HUDEP-2 (cell line): Measurements from ENCODE around the gene ZNF423.
A peak's percentile ranks its signal among the peaks of the same experiment; 100 is the strongest.

Experiments used
- DNase-seq, 76 experiments: peaks; one replicate each; lab custom pipeline; 2025; ENCODE audit not compliant: unreplicated experiment in 76 of 76; lab: John Stamatoyannopoulos, UW

The ZNF423 gene

DNA sequence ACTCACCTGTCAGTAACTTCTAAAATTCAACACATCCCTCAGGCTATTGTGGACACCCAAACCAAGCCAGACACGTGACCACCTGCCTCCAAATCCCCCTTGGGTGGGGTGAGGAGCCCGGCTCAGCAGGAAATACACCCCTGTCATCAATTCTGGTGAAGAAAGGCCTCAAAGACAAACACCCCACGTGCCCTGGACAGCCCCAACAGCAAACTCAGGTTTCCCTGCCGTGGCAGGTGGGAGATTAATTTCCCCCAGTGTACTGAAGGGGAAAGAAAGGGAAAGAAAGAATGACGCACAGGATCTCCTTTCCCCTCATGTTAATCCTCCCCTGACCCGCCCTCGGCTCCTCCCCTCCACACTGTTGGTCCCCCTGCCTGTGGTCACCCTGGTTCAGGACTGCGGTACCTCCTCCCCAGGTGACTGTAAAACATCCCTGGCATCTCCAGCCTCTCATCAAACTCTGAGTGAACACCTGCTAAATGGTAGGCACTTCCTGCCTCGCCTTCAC is 98.3 kb downstream of the ZNF423 start:
- no peak for DNase-seq

DNA sequence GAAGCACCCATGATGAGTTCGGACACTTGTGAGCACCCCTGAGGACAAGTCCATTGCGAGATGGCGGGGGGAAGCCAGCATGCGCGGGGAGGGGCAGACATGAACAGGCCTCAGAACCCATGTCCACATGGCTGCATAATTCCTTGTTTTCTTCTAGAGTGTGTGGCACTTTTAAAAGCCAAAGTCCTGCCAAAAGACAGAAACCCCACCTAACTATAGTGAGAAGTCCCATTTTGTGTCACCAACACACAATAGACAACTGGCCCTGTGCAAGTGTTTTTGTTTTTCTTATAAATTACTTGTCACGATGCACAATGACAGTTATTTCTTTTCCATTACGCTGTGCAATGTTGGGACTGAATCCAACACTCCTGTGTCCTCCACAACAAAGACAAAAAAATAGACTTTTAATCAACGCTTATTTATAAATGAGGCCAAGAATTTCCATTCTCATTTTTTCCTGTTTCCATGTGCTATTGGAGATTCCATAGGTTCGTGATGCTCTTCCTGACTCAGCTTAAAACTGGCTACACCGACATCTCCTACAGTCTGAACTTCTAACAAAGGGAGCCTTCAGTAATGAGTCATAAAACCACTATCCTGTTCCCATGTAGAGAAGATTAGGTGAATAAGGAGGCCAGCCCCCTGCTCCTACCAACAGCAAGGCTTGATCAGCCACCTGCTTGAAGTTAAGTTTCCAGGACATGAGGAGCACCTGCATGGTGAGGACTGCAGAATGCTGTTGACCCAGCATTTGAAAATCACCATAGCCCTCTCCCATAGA is 98.9 kb downstream of the ZNF423 start:
- DNase-seq: no peak

DNA sequence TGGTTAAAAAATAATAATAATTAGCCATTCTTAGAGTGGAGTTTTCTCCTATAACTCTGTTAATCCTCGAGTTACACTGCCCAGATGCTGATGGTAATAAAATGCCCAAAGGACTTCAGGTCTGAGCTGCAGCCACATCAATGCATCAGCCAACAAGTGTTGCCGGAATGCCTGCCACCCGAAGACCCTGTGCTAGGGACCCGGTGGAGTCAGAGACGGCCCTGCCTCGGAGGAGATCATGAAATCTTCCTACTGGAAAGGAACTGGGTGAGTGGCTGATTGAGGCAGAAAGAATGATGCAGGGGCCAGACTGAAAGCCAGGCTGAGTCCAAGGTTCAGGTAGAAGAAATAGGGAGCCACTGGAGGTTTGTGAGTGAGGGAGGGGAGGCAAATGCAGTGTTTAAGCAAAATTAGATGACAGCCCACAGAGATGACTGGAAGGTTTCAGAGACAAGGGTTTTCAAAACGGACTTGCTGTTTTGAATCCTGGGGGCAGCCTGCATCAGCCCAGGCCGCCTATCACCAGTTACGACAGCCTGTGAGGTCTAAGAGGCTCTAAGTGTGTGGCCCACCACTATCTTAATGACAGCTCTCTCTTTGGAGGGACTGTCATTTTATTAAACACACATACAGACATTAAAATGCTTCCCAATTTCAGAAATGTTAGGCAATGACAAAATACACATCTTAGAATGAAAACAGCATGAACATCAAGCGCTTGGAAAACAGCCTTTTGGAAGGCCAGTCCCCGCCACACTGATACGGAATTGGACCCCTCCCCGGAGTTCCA is 100.0 kb downstream of the ZNF423 start:
- no peak for DNase-seq

GRCh38 chr16:49755313-49755620 is 100.6 kb downstream of the ZNF423 start:
- DNase-seq: no peak

DNA sequence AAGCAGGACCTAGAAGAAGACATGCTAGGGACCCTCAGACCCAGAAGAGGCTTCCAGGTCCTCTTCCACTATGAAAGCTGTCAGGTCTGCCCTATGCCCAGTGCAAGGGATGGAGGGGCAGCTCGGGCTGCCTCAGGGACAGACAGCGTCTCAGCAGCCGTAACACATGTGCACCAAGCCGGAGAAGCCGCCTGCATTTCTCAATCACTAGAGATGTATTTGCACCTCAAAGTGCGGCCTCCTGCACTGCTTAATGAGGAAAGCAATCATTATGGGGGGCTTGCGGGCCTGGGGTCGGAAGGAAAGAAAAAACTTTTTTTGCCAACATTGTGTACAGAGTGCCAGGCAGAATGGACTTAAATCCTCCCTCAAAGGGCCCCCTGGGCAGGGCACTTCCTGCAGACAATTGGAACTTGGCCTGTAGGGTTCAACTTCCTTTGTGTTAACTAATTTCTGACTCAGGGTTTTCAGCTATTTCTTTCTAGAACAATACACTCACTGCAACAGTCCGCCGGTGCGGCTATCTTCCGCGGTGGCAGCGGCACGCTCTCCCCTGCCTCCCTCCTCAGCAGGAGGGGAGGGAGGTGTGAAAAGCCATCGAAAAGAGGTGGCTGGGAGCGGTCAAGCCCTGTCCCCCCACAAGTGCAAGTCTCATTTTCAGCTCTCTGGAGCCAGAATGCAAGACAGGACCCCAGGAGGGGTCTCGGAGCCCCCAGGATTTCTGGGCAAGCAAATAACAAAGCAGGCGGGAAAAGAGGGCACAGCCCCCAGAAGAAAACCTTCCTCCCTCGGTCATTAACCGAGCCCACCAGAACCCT is 101.2 kb downstream of the ZNF423 start:
- DNase-seq: no peak

GRCh38 chr16:49750341-49751000 is 105.4 kb downstream of the ZNF423 start:
- no peak for DNase-seq

GRCh38 chr16:49749816-49750215 is 106.1 kb downstream of the ZNF423 start:
- no peak for DNase-seq

DNA sequence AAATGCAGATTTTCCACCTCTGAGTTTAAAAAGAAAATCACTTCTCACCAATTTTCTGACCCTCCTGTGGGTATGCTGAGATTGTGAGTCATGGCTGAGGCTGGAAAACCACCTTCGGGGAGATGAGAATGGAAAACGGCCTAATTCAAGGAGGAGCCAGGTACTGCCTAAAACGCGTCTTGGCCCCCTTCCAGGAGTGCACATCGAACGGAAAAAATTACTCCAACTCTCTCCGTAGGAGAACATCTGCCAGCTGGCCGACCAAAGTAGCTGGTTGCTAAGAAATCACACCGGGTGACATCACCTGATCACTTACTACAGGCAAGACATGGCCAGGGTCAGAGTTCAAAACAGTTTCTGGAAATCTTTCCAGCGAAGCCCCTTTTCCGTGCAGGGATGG is 107.6 kb downstream of the ZNF423 start:
- peak in 2 of 76 experiments; percentile 10 to 24 for DNase-seq

GRCh38 chr16:49747654-49748053 is 108.3 kb downstream of the ZNF423 start:
- no peak for DNase-seq

DNA sequence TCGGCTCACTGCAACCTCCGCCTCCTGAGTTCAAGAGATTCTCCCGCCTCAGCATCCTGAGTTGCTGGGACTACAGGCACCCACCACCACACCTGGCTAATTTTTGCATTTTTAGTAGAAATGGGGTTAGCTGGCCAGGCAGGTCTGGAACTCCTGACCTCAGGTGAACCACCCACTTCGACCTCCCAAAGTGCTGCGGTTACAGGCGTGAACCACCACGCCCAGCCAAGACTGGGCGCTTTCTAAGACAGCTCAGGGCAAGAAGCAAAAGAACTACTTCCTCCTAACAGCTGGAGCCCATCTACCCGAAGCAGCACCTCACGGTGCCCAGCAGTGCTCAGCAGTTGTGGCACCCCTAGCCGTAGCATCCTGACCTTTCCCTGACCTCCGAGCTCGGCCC is 109.4 kb downstream of the ZNF423 start:
- no peak for DNase-seq

DNA sequence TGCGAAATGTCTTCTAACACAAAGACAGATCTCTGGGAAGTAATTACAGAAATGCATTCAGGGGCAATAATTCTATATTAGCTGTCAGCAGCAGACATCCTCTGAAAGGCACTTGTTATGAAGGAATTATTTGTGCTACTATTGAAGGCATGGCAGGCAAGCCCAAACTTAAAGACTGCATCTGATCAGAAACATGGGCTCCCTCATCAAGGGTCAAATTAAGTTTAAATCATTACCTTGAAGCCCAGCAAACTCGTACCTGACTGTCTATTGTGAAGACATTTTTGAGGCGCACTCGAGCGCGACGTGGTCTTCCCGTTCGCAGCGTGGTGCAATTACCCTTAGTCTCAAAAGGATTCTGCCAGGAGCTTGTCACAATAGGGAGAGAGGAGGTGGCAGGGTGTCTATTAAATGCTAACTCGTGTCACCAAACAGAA is 110.6 kb downstream of the ZNF423 start:
- DNase-seq: no peak

DNA sequence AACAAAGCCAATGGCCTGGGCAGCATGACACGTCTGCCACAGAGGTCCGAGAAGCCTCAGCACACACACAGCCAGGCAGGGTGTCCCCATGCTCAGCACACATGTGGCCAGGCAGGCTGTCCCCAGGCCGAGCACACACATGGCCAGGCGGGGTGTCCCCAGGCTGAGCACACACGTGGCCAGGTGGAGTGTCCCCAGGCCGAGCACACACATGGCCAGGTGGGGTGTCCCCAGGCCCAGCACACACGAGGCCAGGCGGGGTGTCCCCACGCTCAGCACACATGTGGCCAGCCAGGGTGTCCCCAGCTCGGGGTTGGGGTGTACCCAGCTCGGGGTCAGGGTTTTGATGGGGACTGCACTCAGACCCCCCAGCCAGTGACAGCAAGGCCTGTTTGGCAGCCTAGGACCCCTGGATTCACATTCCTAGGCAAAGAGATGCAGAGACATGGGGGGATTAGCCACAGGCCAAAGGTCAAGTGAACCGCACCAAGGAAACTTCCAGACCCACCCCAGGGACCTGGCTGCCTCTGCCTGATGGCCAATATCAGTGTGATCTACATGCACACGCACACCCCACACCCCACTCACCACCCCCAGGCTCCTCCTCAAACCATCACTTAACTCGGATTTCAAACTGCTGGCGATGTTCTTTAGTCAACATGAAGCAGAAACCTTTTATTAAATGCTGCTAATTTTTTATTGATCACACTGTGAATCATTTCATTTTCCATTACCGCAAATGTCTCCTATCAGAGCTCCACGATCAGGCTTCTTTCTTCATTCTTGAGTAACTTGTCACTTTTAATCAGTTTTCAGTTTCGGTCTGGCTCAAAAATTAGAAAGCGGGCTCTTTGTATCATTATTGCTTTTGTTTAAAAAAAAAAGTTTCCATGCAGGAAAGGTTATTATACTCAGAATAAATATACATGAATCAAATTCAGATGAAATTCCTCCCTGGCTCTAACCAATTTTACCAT is 111.4 kb downstream of the ZNF423 start:
- DNase-seq: no peak

DNA sequence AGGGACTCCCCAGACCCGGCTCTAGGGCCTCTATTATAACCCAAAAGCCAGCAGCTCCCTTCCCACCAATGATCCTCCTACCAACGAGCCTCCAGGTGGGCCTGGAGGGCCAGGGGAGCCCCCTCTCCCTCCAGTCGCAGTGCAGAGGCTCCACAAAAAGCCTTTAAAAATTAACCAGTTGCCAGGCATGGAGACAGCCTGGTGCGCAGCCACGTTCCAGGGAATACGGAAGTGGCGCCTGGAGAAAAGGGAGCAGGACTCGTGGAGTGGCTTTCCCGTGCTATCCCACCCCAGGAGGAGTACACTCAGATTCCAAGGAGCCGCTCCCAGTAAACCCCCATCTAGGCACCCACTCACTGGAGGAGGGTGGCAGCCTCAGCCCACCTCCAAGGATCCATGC is 112.3 kb downstream of the ZNF423 start:
- no peak for DNase-seq

DNA sequence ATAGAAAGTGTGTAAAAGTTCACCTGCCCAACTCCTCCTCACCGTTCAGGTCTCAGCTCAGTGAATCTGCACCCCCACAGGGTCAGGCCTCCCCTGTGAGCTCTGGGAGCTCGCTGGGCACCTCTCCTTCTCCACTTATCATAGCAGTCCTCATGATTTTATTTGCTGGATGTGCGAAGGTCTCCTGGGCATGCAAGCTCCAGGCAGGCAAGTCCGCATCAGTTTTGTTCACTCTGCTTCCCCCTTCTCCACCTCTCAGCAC is 112.8 kb downstream of the ZNF423 start:
- DNase-seq: no peak

- no peak for DNase-seq
Measured at GRCh38 chr16:49742428-49743202, 113.3 kb downstream of the ZNF423 start.

GRCh38 chr16:49740256-49740655 is 115.7 kb downstream of the ZNF423 start:
- no peak for DNase-seq

- DNase-seq: no peak
Measured at GRCh38 chr16:49739381-49739780, 116.5 kb downstream of the ZNF423 start.

DNA sequence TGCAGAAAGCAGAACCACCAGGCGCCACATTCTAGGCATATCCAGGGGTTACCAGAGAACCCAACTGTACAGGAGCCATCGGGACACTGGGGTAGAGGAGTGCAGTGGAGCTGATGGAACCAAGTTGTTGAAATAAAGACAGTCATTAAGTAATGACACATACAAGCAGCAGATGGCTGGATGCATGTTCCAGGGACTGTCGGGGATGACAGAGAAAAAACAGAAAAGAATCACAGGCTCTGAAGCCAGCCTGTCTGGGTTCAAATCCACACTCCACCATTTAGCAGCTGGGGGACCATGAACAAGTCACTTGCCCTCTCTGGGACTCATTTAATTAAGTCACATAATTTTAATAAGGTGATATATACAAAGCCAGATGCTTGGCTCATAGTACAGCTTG is 117.1 kb downstream of the ZNF423 start:
- no peak for DNase-seq

GRCh38 chr16:49738001-49738400 is 117.9 kb downstream of the ZNF423 start:
- no peak for DNase-seq
